WERI-Rb-1 (cell line): ENCODE measurements around the gene OLIG3.

Experiments
- DNase-seq: peaks from one replicate; pipeline ENCODE4 v3.0.0-alpha.2; 2020
- H3K27ac ChIP-seq: fragments of 250-450 bp; sonication (Bioruptor Pico); 2 replicates; pipeline ENCODE4 v1.5.1; 2020; ENCODE audit warnings: mild to moderate bottlenecking, moderate library complexity
- H3K27me3 ChIP-seq: fragments of 250-450 bp; sonication (Bioruptor Pico); 2 replicates; pipeline ENCODE4 v1.5.1; 2021; ENCODE audit warnings: mild to moderate bottlenecking, low read depth, moderate library complexity; ENCODE audit not compliant: insufficient read depth, severe bottlenecking
- H3K36me3 ChIP-seq: fragments of 250-450 bp; sonication (Bioruptor Pico); 2 replicates; pipeline ENCODE4 v1.5.1; 2020; ENCODE audit warnings: mild to moderate bottlenecking, moderate library complexity
- H3K4me3 ChIP-seq: 2 replicates; pipeline ENCODE4 v1.5.1; 2011; ENCODE audit warnings: low read depth, mild to moderate bottlenecking, control low read depth, low read length
- H3K9me3 ChIP-seq: fragments of 250-450 bp; sonication (Bioruptor Pico); 2 replicates; pipeline ENCODE4 v1.5.1; 2021; ENCODE audit warnings: mild to moderate bottlenecking, moderate library complexity; ENCODE audit not compliant: severe bottlenecking
- CTCF ChIP-seq: IDR thresholded peaks from 2 replicates; pipeline ENCODE4 v1.5.1; 2011; ENCODE audit warnings: low read depth, mild to moderate bottlenecking, control low read depth, inconsistent platforms, low read length

The OLIG3 gene

GRCh38 chr6:137531376-137532092 lies 37.3 kb upstream of the OLIG3 start:
- H3K4me3 ChIP-seq = no peak overlapping the region
- no peaks in the 10 kb centered on the region for H3K27me3 ChIP-seq
- no peak for TF ChIP-seq CTCF
- DNase-seq = no peak
- H3K27ac ChIP-seq = no peak overlapping the region
- H3K9me3 ChIP-seq = no peaks in the 10 kb centered on the region
- no peaks in the 10 kb centered on the region for H3K36me3 ChIP-seq

DNA sequence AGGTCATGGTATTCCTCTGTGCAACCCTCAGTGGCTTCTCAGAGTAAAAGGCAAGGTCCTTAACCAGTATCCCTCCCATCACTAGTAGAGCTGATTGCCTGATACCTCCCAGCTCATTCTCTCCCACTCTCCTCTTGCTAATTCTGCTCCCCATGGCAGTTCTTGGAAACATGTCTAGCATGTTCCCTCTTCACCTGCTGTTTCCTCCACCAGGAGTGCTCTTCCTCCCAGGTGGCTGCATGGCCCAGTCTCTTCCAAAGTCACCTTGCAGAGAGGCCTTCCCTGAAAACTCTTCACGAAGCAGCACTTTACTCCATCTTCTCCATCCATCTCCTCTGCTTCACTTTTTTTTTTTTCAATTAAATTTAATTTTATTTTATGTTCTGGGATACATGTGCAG lies 36.2 kb upstream of the OLIG3 start:
- Histone ChIP-seq H3K27me3 (no peaks in the 10 kb centered on the region), H3K36me3 (no peaks in the 10 kb centered on the region), H3K4me3 (no peak overlapping the region), H3K9me3 (no peaks in the 10 kb centered on the region), H3K27ac (no peak overlapping the region)
- no peak for DNase-seq
- TF ChIP-seq CTCF = no peak

GRCh38 chr6:137522831-137523230 lies 28.6 kb upstream of the OLIG3 start:
- TF ChIP-seq CTCF = no peak
- H3K27ac ChIP-seq = no peak overlapping the region
- no peaks in the 10 kb centered on the region for H3K27me3 ChIP-seq
- no peaks in the 10 kb centered on the region for H3K36me3 ChIP-seq
- no peaks in the 10 kb centered on the region for H3K9me3 ChIP-seq
- DNase-seq = no peak
- H3K4me3 ChIP-seq = no peak overlapping the region

GRCh38 chr6:137522198-137522798 lies 28.1 kb upstream of the OLIG3 start:
- no peaks in the 10 kb centered on the region for H3K27me3 ChIP-seq
- H3K9me3 ChIP-seq = no peaks in the 10 kb centered on the region
- no peaks in the 10 kb centered on the region for H3K36me3 ChIP-seq
- no peak overlapping the region for H3K27ac ChIP-seq
- no peak overlapping the region for H3K4me3 ChIP-seq
- TF ChIP-seq CTCF = no peak
- DNase-seq = no peak

GRCh38 chr6:137520520-137520919 lies 26.3 kb upstream of the OLIG3 start:
- no peak overlapping the region for H3K4me3 ChIP-seq
- H3K36me3 ChIP-seq = no peaks in the 10 kb centered on the region
- H3K27me3 ChIP-seq = peaks cover 2% of the 10 kb centered on the region
- no peak for DNase-seq
- no peak for TF ChIP-seq CTCF
- no peak overlapping the region for H3K27ac ChIP-seq
- H3K9me3 ChIP-seq = no peaks in the 10 kb centered on the region

GRCh38 chr6:137519629-137520176 lies 25.5 kb upstream of the OLIG3 start:
- no peak for TF ChIP-seq CTCF
- no peak for DNase-seq
- Histone ChIP-seq H3K27me3 (peaks cover 8% of the 10 kb centered on the region), H3K36me3 (no peaks in the 10 kb centered on the region), H3K4me3 (no peak overlapping the region), H3K9me3 (no peaks in the 10 kb centered on the region), H3K27ac (no peak overlapping the region)
